Heart right ventricle (tissue), 16 donors: ENCODE measurements around the gene NCDN. TPM values are rescaled to one million over a fixed set of nuclear protein-coding genes. Genes with fewer than 3 reads are reported as not detected.

Experiments used
- ATAC-seq, 8 donors: fragments of 200-7000 bp; cut with Tn5 transposase; one replicate each; pipeline ENCODE4 v1.9.1; 2020; ENCODE audit warnings: mild to moderate bottlenecking in 8 of 8, moderate library complexity in 8 of 8, moderate number of reproducible peaks in 1 of 8
- DNase-seq, 2 donors: peaks; one replicate each; pipeline ENCODE4 v3.0.0-alpha.2; 2020
- H3K27ac ChIP-seq, 10 donors: fragments of 200-600 bp; sonication (generic) in 2 of 10; one replicate each; pipeline versions ENCODE4 v1.5.0 to v1.8.0; 2020 to 2022; ENCODE audit warnings: mild to moderate bottlenecking in 3 of 10
- H3K27me3 ChIP-seq, 7 donors: fragments of 200-600 bp; one replicate each; pipeline ENCODE4 v1.8.0; 2021 to 2022; ENCODE audit warnings: mild to moderate bottlenecking in 2 of 7
- H3K36me3 ChIP-seq, 9 donors: fragments of 200-600 bp; sonication (generic) in 1 of 9; one replicate each; pipeline versions ENCODE4 v1.5.0 to v1.8.0; 2020 to 2022; ENCODE audit warnings: mild to moderate bottlenecking in 2 of 9
- H3K4me1 ChIP-seq, 9 donors: fragments of 200-600 bp; sonication (generic) in 1 of 9; one replicate each; pipeline versions ENCODE4 v1.5.0 to v1.8.0; 2020 to 2022; ENCODE audit warnings: mild to moderate bottlenecking in 4 of 9
- H3K4me3 ChIP-seq, 10 donors: fragments of 200-600 bp; sonication (generic) in 2 of 10; one replicate each; pipeline versions ENCODE4 v1.5.0 to v1.8.0; 2020 to 2022; ENCODE audit warnings: mild to moderate bottlenecking in 7 of 10, moderate library complexity in 2 of 10
- H3K9me3 ChIP-seq, 11 donors: fragments of 200-600 bp in 10 of 11; sonication (generic) in 2 of 11; one replicate each; pipeline versions ENCODE4 v1.5.0 to v1.8.0; 2013 to 2022; ENCODE audit warnings: mild to moderate bottlenecking in 2 of 11, control low read depth in 1 of 11, moderate library complexity in 1 of 11
- WGBS, 2 donors: extraction: QIAGEN DNeasy Blood & Tissue Kit; methylation state at CpG; one replicate each; pipeline ENCODE4 v1.1.7; 2013; ENCODE audit warnings: inconsistent platforms in 1 of 2; 5-methylcytosine and 5-hydroxymethylcytosine counted together
- intact Hi-C, 10 donors: fragments of 100-400 bp; cut with DNase I; formaldehyde crosslinking; loops; one replicate each; pipeline versions ENCODE4 v1.11.1 to v1.14.2; 2022
- polyA plus RNA-seq, 2 donors: library from polyadenylated mRNA; stranded (reverse); fragments of 200-250 nt; gene quantifications; one replicate each; pipeline ENCODE4 v1.2.3, GENCODE V29; 2013
- total RNA-seq, 10 donors: library from RNA; stranded (reverse); fragmentation: NEBNext Ultra II Directional in 3 of 10; extraction: Animal tissue kit (Norgen Biotek cat#: 25700) in 3 of 10; gene quantifications; one replicate each; pipeline versions ENCODE4 v1.2.1 to v1.2.4, GENCODE V29; 2021 to 2023
- TF ChIP-seq, protein P1 (sequence below), 9 donors: fragments of 200-600 bp; sonication (generic) in 2 of 9; IDR thresholded peaks; one replicate each; pipeline versions ENCODE4 v1.5.0 to v1.8.0; 2021 to 2022; ENCODE audit warnings: antibody characterized with exemption in 9 of 9, mild to moderate bottlenecking in 5 of 9, moderate library complexity in 1 of 9
- donor health status: Arrhythmogenic right ventricular cardiomyopathy.
- donor health status: ischemic (EF 13 %, LVEDD 7.1; RV severe dilation, severe dysfunction).
- donor health status: healthy with polysubstance abuse.
- donor health status: DM: no; HTN: yes; CAD: no.
- donor health status: DM: no; HTN: no; CAD: no.
- donor health status: ischemic (EF 25% LVEDD 6.9; RV normal size, moderate dysfunction).
- donor health status: ischemic (EF 25% LVEDD 5.7; RV mildly dilated, moderate dysfunction).
- donor health status: healthy.
- donor health status: DM: yes; HTN: yes; CAD: no.
- donor health status: Ischemic cardiomyopathy.
- donor health status: ischemic (EF 35%, LVEDD 5.7; RV mildly dilated, moderate dysfunction).
- donor health status: nonischemic (EF 11% LVEDD 7.7; RV severe dilation, severe dysfunction).
- donor health status: DM: yes; HTN: yes; CAD: no.
- donor health status: PGD.
- donor health status: ischemic (EF 29% LVEDD 5.4; RV normal size, mild dysfunction).
- donor health status: nonischemic (EF 23%, LVEDD 6.1; RV moderate dilation, normal function).

Gene NCDN
- total and polyA plus RNA-seq, 12 donors, result 15.3 to 51.7 (median 33.2) TPM

DNA sequence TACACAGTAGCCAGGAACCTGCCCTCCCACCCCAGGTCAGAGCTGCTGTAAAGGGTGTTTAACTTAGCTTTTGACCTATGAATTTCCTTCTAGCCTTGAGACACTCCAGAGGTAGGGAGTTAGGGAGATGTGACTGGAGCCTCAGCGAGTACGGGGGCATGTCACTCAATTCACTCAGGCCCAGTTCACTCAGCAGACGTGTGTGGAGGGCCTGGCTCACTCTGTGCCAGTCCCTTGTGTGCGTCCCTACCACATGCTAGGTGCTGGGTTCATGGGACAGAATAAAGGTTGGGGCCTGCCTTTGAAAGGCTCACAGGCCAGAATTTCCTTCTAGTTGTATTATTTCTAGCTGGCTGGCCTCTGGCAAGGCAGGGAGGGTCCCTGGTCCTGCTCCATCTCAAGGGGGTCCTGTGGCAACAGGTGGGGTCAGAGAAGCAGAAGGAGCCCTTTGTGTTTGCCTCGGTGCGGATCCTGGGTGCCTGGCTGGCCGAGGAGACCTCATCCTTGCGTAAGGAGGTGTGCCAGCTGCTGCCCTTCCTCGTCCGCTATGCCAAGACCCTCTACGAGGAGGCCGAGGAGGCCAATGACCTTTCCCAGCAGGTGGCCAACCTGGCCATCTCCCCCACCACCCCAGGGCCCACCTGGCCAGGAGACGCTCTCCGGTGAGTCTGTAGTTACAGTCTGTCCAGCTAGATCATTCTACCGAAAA is 4.5 kb downstream of the NCDN start:
- Histone ChIP-seq H3K4me3 (no peak overlapping the region), H3K9me3 (no peaks in the 10 kb centered on the region), H3K27ac (no peak overlapping the region), H3K4me1 (peaks cover 0 to 45% (median 24%) of the 10 kb centered on the region in 9 donors), H3K36me3 (peaks cover 0 to 56% (median 0%) of the 10 kb centered on the region in 9 donors), H3K27me3 (no peaks in the 10 kb centered on the region)
- intact Hi-C loops, result loop anchor here in 6 of 10 donors (2.0 to 10.0 kb wide), 7 partner anchors 109 to 370 kb away; partner anchors contain the start of genes C1orf216 (in 2 of the 6) and SFPQ (in 1 of the 6)
- ATAC-seq (no peak), DNase-seq (no peak)
- TF ChIP-seq, protein P1, sequence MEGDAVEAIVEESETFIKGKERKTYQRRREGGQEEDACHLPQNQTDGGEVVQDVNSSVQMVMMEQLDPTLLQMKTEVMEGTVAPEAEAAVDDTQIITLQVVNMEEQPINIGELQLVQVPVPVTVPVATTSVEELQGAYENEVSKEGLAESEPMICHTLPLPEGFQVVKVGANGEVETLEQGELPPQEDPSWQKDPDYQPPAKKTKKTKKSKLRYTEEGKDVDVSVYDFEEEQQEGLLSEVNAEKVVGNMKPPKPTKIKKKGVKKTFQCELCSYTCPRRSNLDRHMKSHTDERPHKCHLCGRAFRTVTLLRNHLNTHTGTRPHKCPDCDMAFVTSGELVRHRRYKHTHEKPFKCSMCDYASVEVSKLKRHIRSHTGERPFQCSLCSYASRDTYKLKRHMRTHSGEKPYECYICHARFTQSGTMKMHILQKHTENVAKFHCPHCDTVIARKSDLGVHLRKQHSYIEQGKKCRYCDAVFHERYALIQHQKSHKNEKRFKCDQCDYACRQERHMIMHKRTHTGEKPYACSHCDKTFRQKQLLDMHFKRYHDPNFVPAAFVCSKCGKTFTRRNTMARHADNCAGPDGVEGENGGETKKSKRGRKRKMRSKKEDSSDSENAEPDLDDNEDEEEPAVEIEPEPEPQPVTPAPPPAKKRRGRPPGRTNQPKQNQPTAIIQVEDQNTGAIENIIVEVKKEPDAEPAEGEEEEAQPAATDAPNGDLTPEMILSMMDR (IDR thresholded peaks at IDR 0.05), result no peak
- WGBS, 2 donors, result 90 to 93% methylated on average over 15 of the region's 15 CpGs

DNA sequence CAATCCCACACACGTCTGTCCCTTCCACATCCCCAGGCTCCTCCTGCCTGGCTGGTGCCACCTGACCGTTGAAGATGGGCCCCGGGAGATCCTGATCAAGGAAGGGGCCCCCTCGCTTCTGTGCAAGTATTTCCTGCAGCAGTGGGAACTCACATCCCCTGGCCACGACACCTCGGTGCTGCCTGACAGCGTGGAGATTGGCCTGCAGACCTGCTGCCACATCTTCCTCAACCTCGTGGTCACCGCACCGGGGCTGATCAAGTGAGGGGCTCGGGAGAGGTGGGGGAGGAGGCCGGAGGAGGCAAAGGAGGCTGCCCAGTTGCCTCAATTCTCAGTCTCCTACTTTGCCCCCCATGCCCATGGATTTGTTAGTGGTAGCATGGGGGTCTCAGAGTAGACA is 5.6 kb downstream of the NCDN start:
- DNase-seq (no peak), ATAC-seq (no peak)
- Histone ChIP-seq H3K9me3 (no peaks in the 10 kb centered on the region), H3K4me3 (no peak overlapping the region), H3K27ac (no peak overlapping the region), H3K27me3 (no peaks in the 10 kb centered on the region), H3K4me1 (peaks cover 0 to 41% (median 21%) of the 10 kb centered on the region in 9 donors), H3K36me3 (peaks cover 0 to 57% (median 0%) of the 10 kb centered on the region in 9 donors)
- intact Hi-C loops, result loop anchor here in 6 of 10 donors (2.0 to 10.0 kb wide), 6 partner anchors 110 to 371 kb away; partner anchors contain the start of genes C1orf216 (in 2 of the 6) and SFPQ (in 1 of the 6)
- TF ChIP-seq, protein P1 (IDR thresholded peaks at IDR 0.05), result no peak
- 65 to 74% methylated on average over 12 of the region's 12 CpGs for WGBS, 2 donors

DNA sequence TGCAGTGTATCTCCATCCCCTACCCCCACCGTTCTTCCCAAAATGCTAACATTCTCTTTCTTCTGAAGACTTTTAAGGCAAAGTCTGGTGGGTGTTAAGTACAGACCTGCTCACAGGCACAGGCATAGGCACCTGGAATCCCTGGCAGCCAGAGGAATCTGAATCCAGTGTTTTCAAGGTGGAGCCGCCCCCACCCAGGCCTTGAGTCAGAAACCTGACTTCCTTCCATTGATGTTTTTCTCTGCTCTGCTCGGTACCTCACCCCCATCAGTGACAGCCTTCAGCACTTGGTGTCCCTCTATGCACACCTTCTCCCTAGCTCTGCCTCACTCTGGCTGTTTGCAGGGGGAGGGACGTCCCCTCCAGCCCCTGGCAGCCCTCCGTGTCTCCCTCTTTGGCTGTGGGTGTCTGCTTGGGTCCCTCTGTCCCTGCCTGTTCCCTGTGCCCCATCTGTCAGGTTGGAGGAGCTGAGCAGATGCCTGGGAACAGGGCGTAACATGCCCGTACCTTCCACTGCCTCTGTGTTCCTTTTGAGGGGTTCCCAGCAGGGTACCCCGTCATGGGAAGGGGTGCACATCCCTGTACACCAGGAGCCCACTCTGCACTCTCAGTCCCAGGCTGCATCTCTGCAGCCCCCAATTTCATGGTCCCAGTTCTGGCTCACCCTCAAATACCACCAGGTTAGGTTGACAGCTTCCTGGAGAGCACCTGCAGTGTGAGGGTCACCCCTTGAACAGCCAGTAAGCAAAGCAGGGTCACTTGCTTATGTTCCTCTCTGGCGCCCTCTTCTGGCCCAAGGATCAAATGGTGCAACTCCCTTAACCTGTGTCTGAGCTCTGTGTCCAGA is 6.7 kb downstream of the NCDN start:
- peak in 7 of 8 donors; percentile 23 to 63 (median 38) for ATAC-seq
- Histone ChIP-seq H3K4me1 (peaks cover 0 to 33% (median 10%) of the 10 kb centered on the region in 9 donors), H3K27me3 (peaks cover 0 to 2% (median 0%) of the 10 kb centered on the region in 7 donors), H3K36me3 (peaks cover 0 to 57% (median 0%) of the 10 kb centered on the region in 9 donors), H3K27ac (no peak overlapping the region), H3K9me3 (no peaks in the 10 kb centered on the region), H3K4me3 (no peak overlapping the region)
- TF ChIP-seq, protein P1 (IDR thresholded peaks at IDR 0.05), result peak; percentile 67 to 87 (median 79)
- 78 to 82% methylated on average over 9 of the region's 9 CpGs for WGBS, 2 donors
- intact Hi-C loops, result loop anchor here in 8 of 10 donors (1.0 to 10.0 kb wide), 8 partner anchors 111 to 372 kb away; partner anchors contain the start of genes C1orf216 (in 2 of the 8) and SFPQ (in 1 of the 8)
- peak; percentile 68 to 83 for DNase-seq
